T-helper 2 cell treated with Interferon-gamma antibody and Interleukin-4, amounts not matched to agents 100 ng/mL and 5 ng/mL, for 36 hours (primary cell): ENCODE results near the gene R3HDM4. TPM values are rescaled to one million over a fixed set of nuclear protein-coding genes. Genes with fewer than 3 reads are reported as not detected.
"Not testable (repeated sequence)": the region's sequence is repeated elsewhere in the genome, so short reads cannot be mapped to it uniquely, and the experiment has no call there.

Experiments used
- intact Hi-C: fragments of 100-400 bp; cut with micrococcal nuclease; formaldehyde crosslinking; loops from one replicate; pipeline ENCODE4 v1.15.1; 2023
- total RNA-seq: library from RNA; stranded (reverse); gene quantifications from 2 replicates; pipeline ENCODE4 v1.2.3, GENCODE V29; 2022

R3HDM4 gene
- total RNA-seq, 1 donor from 2014 or later = 96.4 TPM

DNA sequence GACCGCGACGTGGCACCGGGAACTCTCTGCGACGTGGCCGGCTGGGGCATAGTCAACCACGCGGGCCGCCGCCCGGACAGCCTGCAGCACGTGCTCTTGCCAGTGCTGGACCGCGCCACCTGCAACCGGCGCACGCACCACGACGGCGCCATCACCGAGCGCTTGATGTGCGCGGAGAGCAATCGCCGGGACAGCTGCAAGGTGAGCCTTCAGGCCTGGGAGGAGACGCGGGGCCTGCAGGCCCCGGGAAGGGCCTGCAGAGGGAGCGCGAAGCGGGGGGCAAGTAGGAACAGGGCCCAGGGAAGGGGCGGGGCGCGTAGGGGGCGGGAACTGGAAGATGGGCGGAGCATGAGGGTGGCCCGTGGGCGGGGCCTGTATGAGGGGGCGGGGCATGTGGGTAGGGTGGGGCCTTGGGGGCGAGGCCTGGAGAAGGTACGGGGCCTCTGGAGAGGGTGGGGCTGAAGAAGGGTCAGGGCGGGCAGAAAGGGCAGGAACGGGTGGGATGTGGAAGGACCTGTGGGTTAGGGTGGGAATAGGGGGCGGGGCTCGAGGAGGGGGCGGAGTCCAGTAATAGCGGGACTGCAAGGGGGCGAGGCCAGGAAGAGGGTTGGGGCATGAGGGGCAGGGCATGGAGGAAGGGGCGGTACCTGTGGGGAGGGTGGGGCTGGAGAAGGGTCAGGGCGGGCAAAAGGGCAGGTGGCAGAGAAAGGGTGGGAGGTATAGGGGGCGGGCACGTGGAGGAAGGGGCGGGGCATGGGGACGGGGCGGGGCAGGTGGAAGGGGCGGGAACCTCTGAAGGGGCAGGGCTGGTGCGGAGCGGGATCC lies 51.1 kb downstream of the R3HDM4 start:
- intact Hi-C loops = loop anchor here (1.0 to 5.0 kb wide), 4 partner anchors 10 to 181 kb away; partner anchors contain the start of genes MED16 and RNU6-9

DNA sequence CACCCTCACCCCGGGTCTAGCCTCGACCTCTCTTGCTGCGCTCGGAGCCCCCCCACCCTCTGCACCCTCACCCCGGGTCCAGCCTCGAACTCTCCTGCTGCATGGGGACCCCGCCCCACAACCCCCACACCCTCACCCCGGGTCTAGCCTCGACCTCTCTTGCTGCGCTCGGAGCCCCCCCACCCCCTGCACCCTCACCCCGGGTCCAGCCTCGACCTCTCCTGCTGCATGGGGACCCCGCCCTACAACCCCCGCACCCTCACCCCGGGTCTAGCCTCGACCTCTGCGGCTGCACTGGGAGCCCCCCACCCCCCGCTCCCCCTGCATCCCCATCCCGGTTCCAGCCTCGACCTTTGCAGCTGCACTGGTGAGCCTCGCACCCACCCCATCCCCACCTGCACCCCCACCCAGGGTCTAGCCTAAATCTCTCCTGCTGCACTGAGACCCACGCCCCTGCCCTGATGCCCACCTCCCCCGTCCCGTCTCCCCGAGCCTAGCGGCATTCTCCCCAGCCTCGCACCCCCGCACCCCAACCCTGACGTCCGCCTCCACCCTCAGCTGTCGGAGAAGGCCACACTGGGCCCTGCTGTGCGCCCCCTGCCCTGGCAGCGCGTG lies 51.8 kb downstream of the R3HDM4 start:
- intact Hi-C loops = loop anchor here (5.0 kb wide), 1 partner anchor 136 kb away; no protein-coding TSS in a partner anchor

DNA sequence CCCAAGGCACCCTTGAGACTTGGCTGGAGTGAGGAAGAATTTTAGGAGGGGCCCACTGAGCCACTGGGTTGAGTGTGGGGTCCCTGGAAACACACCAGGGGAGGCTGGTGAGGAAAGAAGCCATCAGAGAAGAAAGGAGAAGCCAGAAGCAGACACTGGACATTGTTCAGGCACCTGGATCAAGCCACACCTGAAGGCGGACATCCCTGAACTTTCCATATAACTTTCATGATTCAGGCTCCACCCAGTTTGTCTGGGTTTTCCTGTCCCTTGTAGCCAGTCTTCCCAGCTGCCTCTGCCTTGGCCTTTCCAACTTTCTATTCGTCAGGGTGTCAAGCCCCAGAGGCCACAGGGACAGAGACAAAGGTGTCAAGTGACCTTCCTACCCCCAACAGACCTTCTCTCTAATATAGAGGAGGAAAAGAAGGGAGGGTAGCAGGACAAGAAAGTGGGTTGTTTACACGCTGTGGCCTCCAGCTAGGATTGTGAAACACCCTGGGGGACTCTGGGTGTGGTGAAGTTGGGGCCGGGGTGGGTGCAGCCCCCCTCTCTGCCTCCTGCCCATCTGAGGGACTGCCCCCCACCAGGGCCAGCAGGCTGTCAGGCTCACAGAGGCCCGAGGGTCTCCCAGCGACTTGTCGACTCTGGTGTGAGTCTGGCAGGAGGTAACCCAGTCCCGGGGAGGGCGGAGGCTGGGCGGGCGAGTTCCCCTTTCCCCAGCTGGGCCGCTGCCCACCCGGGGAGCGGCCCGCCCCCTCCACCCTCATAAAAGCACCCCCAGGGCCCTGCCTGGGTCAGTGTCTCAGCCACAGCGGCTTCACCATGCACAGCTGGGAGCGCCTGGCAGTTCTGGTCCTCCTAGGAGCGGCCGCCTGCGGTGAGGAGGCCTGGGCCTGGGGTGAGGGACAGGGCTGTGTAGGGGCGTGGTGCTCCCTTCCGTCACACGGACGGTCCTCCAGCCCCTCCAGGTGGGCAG lies 53.9 kb downstream of the R3HDM4 start, which contains the start of gene CFD:
TSS of gene CFD (plus strand) at position 797 of the 976 bp plus-strand sequence. CDS start at position 823, 26 bp downstream.
- intact Hi-C loops = loop anchor here (5.0 kb wide), 1 partner anchor 87 kb away; no protein-coding TSS in a partner anchor

DNA sequence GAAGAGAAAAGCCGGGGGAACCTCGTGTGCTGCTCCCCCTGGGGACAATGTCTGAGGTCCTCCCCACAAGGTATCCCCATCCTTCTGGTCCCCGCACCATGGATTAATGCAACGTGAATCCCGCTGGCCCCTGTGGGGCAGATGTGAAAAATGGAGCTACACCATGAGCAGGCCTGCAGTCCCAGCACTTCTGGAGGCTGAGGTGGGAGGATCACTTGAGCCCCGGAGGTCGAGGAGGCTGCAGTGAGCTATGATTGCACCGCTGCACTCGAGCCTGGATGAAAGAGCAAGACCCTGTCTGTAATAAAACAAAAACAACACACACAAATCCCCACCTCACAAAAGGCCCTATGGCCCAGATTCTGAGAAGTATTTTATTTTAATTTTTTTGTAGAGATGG lies 54.7 kb downstream of the R3HDM4 start:
- intact Hi-C loops = loop anchor here (5.0 kb wide), 1 partner anchor 86 kb away; no protein-coding TSS in a partner anchor

DNA sequence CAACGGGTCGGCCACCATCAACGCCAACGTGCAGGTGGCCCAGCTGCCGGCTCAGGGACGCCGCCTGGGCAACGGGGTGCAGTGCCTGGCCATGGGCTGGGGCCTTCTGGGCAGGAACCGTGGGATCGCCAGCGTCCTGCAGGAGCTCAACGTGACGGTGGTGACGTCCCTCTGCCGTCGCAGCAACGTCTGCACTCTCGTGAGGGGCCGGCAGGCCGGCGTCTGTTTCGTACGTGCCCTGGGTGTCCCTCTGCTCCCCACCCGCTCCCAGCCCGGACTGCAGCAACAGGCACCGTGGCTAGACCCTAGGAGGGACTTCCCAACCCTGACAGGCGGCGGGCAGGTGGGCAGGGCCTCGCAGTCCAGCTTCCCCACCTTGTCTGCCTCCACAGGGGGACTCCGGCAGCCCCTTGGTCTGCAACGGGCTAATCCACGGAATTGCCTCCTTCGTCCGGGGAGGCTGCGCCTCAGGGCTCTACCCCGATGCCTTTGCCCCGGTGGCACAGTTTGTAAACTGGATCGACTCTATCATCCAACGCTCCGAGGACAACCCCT lies 57.4 kb downstream of the R3HDM4 start:
- intact Hi-C loops = loop anchor here (5.0 kb wide), 1 partner anchor 83 kb away; no protein-coding TSS in a partner anchor

DNA sequence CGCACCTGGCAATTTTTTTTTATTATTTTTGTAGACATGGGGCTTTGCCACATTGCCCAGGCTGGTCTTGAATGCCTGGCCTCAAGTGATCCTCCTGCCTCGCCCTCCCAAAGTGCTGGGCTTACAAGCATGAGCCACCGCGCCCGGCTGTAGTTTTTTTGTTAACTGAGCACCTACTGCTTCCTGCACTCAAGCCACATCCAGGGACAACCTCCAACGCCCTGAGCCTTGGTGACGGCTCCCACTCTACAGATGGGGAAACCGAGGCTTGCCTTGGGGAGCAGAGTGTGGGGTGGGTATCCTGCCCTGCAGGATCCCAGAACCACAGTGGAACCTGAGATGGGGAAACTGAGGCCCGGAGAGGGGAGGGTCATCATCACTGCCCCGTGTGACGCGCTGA lies 57.9 kb downstream of the R3HDM4 start:
- intact Hi-C loops = loop anchor here (5.0 kb wide), 1 partner anchor 83 kb away; no protein-coding TSS in a partner anchor

DNA sequence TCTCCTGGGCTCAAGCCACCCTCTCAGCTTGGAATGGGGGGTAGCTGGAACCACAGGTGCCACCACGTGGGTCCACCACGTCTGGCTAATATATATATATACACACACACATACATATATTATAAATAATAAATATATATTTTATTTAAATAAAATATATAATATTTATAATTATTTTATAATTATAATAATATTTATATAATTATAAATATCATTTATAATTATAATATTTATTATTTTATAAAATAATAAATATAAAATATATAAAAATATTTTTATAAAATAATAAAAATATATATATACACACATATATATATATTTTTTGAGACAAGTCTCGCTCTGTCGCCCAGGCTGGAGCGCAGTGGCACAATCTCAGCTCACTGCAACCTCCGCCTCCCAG lies 58.5 kb downstream of the R3HDM4 start:
- intact Hi-C loops = no loop called here

DNA sequence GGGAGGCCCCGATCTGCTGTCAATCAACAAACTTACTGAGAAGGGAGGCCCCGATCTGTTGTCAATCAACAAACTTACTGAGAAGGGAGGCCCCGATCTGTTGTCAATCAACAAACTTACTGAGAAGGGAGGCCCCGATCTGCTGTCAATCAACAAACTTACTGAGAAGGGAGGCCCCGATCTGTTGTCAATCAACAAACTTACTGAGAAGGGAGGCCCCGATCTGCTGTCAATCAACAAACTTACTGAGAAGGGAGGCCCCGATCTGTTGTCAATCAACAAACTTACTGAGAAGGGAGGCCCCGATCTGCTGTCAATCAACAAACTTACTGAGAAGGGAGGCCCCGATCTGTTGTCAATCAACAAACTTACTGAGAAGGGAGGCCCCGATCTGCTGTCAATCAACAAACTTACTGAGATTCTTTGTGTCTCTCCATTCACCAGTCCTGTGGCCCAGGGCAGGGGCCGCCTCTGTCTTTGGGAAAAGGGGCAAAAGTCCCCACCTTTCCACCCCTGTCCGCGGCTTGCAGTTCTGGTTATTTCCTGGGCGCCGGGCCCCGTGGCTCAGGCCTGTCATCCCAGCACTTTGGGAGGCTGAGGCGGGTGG lies 59.3 kb downstream of the R3HDM4 start:
- intact Hi-C loops = not testable (repeated sequence)

DNA sequence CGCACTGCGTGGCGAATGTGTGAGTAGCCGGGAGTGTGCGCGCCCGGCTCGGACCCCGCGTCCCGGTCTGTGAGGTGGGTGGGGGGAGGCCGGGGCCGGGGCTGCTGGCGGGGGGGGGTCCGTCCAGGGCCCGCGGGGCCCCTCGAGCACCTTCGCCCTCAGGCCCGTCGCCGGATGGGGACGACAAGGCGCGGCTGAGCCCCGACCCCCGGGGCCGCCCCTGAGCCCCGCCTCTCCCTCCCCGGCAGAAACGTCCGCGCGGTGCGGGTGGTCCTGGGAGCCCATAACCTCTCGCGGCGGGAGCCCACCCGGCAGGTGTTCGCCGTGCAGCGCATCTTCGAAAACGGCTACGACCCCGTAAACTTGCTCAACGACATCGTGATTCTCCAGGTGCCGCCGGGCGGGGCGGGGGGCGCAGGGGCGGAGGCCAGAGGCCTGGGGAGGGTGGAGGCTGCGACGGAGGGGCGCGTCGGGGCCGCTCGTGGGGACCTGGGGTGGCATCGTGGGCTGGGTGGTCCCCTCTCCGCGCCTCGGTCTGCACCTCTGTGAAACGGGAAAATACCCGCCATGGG lies 59.9 kb downstream of the R3HDM4 start:
- intact Hi-C loops = no loop called here

DNA sequence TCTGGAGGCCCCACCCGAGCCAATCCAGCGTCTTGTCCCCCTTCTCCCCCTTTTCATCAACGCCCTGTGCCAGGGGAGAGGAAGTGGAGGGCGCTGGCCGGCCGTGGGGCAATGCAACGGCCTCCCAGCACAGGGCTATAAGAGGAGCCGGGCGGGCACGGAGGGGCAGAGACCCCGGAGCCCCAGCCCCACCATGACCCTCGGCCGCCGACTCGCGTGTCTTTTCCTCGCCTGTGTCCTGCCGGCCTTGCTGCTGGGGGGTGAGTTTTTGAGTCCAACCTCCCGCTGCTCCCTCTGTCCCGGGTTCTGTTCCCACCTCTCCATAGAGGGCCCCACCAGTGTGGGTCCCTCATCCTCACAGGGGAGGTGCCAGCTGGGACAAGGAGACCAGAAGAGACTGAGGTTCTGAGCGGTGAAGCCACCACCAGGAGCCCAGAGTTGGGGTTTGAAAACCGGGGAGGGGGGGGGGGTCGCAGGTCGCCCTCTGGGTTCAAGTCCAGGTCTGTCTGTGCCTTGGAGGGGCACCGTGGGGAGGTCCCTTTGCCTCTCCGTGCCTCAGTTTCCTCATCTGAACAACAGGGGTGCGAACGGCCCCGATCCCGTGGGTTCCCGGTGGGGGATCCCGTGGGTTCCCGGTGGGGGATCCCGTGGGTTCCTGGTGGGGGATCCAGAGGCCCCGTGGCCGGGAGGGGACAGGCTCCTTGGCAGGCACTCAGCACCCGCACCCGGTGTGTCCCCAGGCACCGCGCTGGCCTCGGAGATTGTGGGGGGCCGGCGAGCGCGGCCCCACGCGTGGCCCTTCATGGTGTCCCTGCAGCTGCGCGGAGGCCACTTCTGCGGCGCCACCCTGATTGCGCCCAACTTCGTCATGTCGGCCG lies 60.6 kb downstream of the R3HDM4 start, which contains the start of gene ELANE:
TSS of gene ELANE (plus strand) at position 168 of the 878 bp plus-strand sequence. CDS start at position 194, 26 bp downstream.
- intact Hi-C loops = no loop called here

DNA sequence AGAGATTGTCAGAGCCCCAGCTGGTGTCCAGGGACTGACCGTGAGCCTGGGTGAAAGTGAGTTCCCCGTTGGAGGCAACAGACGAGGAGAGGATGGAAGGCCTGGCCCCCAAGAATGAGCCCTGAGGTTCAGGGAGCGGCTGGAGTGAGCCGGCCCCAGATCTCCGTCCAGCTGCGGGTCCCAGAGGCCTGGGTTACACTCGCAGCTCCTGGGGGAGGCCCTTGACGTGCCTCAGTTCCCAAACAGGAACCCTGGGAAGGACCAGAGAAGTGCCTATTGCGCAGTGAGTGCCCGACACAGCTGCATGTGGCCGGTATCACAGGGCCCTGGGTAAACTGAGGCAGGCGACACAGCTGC lies 62.1 kb downstream of the R3HDM4 start:
- intact Hi-C loops = no loop called here

DNA sequence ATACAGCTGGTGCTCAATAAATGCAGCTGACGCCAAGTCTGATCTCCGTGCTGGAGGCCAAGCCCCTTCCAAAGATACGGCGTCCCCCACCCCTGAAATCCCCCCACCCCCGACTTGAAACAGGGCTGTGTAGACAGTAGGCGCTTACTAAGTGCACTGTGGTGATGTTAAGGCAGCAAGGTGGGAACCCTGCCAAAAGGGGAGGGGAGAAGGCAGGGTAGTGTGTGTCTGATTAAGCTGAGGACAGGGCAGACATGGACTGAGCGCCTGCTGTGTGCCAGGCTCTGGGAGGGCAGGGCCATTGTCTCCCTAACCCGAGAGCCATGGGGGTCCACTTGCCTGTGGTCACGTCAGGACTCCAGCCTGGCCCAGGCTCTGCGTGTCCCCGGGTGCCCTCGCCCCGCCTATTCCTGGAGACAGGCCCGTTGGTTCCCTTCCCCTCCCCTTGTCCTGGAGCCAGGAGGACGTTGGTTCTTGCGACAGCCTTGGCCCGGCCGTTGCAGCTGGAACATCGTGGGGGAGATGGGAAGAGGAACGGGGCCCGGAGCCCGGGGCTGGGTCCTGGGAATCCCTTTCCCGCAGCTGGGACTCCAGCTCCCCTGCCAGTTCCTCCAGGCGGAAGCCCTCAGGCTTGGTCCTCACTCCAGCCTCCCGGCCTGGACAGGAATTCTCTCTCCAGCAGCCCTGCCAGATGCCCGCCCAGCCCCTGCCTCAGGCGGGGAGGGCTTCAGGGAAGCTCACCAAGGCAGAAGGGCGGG lies 62.6 kb downstream of the R3HDM4 start:
- intact Hi-C loops = no loop called here

DNA sequence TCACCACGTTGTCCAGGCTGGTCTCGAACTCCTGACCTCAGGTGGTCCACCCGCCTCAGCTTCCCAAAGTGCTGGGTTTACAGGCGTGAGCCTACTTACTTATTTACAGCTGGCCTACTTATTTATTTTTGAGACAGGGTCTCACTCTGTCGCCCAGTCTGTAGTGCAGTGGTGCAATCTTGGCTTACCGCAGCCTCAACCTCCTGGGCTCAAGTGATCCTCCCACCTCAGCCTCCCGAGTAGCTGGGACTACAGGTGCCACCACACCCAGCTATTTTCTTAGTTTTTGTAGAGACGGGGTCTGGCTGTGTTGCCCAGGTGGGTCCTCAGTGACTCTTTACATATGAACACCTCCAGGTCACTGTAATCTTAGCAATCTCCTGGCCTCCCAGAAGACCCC lies 63.8 kb downstream of the R3HDM4 start:
- intact Hi-C loops = not testable (repeated sequence)

DNA sequence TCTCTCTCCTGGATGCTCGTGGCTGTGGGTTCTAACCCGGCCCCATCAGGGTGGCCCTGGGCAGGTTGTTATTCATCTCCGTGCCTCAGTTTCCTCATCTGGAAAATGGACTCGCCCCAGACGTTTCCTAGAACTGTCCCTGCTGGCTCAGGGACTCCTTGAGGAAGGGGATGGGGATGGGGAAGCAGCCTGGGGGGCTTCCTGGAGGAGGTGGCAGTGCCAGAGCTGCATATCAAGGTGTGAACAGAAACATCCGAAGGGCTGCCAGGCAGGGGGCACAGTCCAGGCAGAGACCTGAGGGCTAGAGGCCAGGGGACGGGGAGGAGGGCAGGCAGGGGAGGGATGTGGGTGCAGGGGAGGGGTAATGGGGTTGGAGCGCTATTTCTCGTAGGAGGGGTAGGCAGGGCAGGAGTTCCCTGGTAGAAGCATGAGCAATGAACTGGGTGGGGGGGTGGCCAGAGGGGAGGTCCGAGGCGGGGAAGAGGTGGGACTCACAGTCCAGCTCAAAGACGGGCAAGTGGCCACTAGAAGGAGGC lies 64.6 kb downstream of the R3HDM4 start:
- intact Hi-C loops = no loop called here
